Stimulated activated CD8-positive, alpha-beta memory T cell treated with anti-CD3 and anti-CD28 coated beads, Interleukin-4, amount 100 ng/mL, for 48 hours (primary cell): Measurements from ENCODE around the gene PPP2R5E.
"Not testable (repeated sequence)": the region's sequence is repeated elsewhere in the genome, so short reads cannot be mapped to it uniquely, and the experiment has no call there.

Source experiments
- DNase-seq: peaks from one replicate; pipeline ENCODE4 v3.0.0-alpha.2; 2020

Gene PPP2R5E

DNA sequence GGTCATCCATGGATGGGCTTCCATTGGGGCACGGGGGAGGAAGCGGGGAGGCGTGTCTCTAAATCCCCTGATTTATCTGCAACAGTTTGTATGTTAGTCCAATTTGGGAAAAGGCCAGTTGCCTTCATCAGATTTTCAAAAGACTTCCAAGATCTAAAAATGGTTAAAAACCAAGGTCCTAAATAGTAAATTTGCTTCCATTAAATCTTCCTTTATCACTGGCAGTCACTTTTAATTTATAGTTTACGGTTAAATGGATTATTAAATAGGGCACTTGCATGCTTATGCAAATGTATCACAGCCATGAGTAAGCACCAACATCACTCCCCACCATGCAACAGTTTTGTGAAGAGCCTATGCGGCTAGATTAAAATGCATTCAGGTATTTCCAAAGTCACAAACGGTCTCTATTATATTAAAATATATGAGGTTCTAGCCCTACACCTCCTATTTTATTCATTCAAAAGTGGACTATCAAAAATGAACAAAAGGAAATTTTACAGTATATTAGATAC lies 116.3 kb downstream of the PPP2R5E start:
- DNase-seq: no peak

DNA sequence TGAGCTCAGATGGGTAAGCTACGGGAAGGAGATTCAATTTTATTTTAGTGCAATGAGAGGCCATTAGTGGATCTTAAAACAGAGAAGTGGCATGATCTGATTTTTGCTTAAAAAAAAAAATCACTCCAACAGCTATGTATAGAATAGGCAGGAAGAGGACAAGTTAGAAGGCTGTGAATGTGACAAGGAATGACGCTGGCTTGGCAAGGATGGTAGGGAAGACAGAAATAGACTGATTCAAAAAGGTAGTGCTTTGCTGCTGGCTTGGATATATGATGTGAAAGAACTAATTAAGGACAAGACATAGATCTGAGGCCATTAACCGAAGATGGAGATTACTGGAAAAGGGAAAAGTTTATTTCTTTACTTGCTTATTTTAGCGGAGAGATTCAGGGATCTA lies 119.3 kb downstream of the PPP2R5E start:
- no peak for DNase-seq

DNA sequence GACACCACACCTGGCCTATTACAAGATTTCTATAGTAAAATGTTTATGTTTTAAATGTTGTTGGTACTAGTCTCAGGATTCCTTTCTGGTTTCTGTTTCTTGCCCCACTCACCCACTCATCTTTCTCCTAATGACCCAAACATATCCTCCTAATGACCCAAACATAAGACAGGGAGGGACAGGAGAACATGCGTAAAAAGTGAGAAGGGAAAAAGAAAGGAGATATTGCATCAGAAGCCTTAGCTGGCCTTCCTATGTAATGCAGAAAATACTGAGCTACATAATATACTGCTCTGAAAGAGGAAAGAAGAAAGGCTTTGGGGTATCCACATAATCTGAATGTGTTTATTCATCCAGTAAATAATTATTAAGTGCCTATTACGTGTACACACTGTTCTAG lies 119.8 kb downstream of the PPP2R5E start:
- DNase-seq: no peak

DNA sequence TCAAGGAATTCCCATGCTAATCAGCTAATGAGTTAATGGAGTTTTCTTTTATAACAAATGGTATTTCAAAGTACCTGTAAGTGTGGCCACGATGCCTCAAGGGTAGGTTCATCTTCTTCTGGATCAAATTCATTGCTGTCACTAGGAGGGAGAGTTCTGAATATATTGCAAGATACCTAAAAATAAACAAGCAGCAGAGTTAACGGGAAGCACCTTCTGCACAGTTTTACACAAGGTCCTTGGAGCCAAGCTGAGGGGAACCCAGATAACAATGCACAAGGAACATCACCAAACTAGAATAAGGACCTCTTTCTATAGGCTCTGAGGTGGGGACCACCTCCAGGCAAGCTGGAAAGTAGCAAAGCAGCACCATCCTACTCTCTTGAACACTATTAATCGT lies 121.3 kb downstream of the PPP2R5E start:
- no peak for DNase-seq

DNA sequence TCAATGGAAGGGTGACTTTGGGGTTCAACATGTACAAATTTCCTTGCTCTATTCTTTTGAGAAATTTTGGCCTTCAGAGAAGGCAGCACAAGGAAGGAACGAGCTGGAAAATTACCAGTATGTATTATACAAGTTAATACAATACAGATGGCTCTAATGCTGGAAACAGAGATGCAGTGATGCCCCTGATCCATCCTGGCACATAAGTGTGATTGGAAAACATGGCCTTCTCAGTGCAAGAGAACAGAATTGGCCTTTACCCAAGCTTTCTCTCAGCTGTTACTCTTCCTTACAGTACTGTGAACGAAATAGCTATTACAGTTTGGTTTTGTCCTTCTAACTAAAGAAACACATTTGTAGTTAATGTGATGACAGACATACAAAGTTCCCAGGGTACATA lies 122.0 kb downstream of the PPP2R5E start:
- DNase-seq: no peak

DNA sequence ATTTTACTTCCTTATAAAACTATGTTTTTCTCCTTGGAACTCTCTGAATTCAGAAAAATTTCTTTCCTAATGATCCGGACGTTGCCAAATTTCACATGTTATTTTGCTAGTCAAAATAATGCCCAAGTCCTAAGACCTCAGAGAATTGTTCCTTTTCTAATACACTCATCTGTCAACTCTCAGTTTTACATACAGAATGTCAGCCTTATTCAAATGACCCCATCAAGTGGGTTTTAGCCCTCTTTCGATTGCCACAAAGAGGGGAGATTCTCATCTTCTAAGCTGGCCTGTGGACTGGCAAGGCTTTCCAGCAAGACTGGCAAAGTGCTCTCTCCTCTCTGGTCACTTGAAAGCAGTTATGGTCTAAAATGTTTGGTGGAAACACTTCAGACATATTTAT lies 125.2 kb downstream of the PPP2R5E start:
- no peak for DNase-seq

DNA sequence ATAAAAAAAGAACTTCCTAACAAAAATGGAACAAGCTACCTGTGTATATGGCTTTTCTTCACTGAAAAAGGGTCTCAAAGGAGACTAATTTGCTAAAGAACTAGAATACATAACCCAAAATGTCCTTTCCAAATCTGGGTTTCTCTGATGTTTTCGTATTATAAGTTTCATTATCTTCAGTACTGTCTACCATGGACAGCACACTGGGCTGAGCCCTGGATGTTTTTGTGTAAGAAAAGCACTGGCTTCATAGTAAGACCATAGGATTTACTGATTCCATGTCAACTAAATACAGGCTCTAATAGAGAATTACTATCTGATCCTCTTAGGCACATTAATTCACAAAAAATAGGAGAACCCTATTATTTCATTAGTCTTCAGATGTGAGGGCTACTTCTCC lies 130.2 kb downstream of the PPP2R5E start:
- no peak for DNase-seq

DNA sequence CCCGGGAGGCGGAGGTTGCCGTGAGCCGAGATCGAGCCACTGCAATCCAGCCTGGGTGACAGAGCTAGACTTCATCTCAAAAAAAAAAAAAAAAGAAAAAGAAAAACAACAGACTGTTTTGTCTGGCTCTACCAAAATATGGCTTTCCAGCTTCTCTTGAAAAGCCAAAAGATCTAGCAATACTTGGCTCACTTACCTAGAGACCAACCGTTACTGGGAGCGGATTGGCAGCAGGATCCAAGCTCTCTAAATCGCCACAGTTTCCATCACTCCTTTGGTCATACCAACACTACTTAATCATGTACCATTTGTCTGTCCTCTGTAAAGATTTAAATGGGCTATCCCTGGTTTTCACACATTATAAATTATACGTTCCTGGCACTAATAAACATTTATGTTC lies 136.8 kb downstream of the PPP2R5E start:
- no peak for DNase-seq

DNA sequence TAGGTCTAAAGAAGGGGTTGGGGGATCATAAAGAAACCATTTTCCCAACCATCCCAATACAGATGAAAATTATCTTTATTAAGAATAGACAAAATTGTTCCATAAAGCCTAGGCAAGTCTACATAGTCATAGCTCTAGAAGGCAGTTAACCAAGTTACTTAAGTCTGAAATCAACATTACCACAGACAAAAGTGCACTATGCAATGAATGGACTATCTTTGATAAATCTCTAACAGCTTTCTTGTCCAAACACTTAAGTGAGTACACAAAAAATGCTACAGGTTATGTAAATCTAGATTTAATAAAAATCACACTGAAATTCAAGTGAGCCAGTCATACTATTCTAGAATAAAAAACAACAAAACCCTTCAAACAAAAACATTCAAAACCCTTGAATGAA lies 137.5 kb downstream of the PPP2R5E start:
- DNase-seq: no peak

DNA sequence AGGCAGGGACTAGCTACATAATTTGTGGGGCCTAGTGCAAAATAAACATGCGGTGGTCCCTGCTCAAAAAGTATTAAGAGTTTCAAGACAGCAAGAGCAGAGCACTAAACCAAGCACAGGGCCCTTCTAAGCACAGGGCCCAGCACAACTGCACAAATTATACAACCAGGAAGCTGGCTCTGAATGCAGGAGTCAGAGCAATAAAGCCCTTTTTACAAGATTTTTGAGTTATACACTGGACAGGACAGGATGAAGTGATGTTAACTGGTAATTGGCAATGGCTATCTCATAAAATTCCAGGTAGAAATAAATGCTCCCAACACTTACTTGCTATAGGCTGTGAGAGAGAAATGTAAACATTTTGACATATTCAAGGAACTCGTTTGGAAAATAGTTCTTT lies 138.3 kb downstream of the PPP2R5E start:
- no peak for DNase-seq

DNA sequence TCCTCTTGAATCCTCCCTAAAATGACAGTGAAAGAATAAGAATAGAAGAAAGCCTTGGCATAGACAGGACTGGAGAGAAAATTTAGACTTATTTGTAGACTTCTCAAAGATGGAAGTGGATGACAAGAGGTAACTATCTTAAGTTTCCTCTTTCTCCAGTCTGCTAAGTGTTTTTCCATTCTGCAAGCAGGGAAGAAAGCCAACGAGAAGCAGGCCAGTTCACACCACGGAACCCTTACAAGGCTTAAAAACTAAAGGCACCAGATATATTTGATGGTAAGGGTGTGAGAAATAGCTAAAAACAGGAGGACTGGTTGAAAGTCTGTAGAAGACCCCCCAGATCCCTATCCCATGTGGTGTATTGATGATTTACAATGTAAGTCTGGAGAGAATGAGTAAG lies 141.5 kb downstream of the PPP2R5E start:
- DNase-seq: no peak

DNA sequence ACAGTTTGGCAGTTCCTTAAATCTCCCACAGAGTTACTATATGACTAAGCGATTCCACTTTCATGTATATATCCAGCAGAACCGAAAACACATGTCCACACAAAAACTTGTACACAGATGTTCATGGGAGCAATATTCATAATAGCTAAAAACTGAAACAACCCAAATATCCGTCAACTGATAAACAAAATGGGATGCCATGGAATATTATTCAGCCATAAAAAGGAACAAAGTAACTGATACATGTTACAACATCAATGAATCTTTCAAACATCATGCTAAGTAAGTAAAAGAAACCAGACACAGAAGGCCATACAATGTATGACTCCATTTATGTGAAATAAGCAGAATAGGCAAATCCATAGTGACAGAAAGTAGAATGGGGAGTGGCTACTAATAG lies 144.2 kb downstream of the PPP2R5E start:
- no peak for DNase-seq

DNA sequence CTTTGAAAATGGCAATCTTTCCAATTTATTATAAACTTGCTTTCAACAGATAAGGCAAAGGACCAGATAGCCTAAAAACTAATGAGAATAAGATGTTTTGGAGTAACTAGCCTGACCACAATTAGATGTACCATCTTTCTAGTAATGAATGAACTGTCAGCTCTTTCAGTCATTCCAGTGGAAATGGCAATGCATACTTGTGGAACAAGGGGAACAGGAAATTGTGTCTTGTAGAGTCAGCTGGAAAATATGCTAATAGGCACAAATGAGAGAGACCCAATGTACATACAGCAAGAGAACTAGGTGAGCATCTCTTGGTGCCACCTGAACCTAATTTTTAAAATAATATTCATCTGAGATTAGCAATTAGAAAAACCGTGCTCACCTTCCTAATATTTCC lies 148.3 kb downstream of the PPP2R5E start:
- no peak for DNase-seq

DNA sequence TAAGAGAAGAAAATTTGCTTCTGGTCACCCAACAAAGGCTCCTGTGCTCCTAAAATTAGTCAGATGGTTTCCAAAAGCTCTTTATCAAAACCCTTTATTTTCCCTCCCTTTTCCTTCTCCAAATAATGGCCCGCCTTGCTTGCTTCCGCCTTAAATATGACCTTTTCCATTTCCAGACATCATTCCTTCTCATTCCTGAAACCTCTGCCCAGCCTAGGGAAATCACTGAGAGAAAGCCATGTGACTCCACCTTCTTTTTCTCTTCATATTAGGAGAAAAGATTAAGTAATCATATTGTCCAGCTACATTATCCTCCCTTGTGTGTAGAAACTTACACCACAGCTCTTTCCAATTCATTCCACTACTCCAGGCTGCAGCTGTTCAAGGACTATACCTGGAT lies 148.7 kb downstream of the PPP2R5E start:
- no peak for DNase-seq

DNA sequence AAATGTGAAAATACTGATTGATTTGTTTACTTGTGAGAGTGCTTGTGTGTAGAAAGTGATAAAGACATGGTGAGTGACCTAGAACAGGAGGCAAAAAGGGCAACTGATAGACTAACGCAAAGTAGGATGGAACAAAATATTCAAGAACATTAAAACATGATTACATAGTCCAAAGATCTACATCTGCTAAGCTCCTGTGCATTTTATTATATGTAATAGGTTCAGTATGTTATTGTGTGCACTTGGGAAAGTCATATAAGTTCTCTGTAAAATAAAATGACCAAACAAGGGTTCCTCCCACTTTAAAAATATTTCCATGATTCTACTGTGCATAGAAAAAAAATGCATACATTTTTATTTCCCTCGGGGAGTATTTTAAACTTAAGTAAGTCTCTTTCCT lies 150.2 kb downstream of the PPP2R5E start:
- DNase-seq: no peak

DNA sequence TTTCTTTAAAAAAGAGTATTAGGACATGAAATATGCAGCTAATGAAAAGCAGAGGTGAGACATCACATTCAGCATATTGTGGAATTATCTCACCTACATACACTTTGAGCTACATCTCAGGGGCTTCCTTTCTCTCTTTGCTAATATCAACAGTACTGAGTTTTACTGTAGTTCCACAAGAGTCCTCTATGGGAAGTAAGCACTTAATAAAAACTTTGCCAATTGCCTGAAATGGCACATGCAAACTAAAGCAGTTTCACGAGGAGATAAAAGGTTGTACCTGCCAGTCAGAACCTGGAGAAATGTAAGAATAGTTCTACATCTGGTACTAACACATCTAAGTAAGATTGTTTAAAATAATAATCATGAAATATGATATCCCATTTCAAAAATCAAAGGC lies 150.9 kb downstream of the PPP2R5E start:
- DNase-seq: no peak

DNA sequence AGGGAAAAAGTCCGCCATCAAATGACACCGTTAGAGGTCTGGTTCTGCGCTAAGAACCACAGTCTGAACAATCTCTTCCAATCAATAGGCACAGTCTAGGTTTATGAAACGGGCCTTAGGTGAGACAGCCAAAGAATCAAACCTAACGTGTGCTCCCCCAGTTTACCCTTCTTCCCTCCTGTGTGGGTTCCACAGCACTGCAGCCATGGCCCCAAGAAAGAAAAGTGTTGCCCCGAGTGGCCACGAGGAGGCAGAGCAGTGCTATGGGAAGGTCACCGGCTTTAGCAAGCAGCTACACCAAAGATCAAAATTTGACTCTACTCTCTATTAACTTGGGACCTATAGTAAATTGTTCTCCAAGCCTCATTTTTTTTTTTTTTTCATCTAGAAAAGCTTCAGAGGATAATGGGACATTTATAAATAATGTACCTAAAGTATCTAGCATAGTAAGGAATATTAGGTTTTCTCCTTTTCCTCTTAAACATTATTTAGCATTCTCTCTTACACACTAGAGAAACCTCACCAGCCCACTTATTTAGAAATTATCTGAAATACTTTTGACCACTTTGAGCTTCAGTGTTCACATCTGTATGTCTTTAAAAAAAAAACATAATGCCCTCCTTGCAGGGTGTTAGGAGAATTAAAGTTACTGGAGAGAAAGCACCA lies 154.3 kb downstream of the PPP2R5E start:
- DNase-seq: peak; percentile 72

DNA sequence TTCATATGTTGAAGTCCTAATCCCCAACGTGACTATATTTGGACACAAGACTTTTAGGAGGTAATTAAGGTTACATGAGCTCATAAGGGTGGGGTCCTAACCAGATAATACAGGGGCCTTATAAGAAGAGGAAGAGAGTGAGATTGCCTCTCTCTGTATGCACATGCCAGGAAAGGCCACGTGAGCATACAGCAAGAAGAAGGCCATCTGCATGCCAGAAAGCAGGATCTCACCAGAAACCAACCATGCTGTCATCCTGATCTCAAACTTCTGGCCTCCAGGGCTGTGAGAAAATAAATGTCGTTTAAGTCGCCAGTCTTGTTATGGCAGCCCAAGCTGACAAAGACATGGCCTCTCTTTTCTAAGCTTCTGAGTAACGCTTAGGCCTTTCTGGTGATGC lies 155.5 kb downstream of the PPP2R5E start:
- no peak for DNase-seq

DNA sequence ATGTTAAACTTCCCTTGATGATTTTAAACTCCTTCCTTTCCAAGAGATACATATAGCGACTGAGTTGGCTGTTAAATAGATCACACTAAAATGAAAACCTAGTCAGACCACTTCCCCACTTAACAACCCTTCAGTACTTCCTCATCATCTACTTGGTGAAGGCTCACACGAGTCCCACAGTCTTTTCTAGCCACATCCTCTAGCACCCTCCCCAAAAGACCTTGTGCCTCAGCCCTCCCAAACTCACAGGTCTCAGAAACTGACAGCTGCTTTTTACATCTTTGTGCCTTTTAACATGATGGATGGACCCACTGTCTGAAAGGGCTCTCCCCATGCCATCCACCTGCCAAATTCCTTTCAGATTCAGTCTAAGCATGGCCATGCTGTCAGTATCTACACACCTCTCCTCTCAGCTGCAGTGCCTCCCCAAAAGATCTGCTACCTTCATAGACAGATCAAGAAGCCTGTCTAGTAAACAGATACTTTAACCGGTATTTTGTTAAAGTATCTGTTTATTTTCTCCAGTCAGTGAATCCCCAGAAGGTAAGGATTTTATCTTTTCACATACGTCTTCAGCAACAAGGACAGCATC lies 159.3 kb downstream of the PPP2R5E start:
- no peak for DNase-seq

DNA sequence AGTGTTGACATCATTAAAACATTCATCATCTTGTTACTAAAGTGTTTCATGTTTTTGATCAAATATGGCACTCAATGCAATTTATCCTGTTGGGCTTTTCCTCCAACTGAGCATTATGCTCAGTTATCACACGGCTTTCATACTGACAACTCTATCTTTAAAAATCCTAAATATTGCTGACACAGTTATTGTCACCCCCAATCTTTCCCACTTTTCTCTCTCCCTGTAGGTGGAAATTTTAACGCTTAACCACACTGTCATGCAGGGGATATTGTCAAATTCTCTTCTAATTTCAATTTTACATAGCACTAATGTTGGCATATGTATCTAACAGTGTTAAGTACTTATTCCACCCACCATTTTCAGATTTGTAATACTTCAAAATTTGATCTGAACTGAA lies 164.7 kb downstream of the PPP2R5E start:
- DNase-seq: no peak

DNA sequence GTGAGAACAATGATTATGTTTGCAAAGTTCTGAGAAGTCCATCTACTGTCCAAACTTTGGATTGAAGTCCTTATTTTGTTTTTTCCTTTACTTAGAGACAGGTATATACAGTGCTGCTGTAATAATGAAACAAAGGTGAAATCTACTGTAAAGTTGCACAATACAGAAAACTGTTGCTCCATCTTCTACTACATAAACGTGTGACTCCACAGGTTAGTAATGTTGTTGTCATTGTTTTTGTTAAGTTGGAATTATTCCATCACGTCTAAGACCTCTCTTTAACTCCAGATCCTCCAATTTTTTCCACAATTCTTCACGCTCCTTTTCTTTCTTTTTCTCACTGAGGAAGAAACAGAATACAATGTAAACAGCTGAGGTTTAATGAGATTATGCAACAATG lies 167.4 kb downstream of the PPP2R5E start:
- no peak for DNase-seq

DNA sequence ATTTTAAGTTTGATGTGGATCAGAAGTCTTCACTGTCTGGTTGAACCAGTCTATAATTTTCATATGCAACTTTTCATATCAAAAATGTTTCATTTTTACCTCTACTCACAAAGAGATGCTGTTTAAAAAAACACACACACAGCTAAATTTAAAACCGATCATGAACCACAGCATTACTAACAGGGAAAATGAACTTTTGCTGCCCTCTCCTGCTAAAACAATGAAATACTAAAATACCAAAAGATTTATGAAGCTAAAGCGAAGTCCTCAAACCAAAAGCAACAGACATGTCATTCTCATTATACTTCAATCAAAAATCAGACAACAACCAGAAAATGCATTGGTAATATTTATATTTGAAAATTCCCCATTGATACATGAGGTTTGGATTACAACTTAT lies 171.6 kb downstream of the PPP2R5E start:
- not testable (repeated sequence) for DNase-seq

DNA sequence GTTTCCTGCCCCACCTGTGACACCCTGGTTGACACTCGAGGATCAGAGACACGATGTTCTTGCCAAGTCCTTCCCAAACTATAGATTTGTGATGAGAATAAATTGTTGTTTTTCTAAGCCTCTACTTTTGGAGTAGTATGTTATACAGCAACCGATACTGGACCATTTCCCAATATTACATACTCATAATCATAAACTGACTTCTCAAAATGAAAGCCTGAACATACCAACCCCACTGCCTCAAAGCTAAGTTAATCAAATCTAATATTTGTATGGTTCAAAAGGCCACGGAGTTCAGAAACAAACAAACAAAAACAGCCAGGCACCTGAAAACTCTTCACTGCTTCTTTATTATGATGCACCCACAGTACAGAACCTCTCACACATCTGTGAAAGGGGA lies 172.1 kb downstream of the PPP2R5E start:
- no peak for DNase-seq

DNA sequence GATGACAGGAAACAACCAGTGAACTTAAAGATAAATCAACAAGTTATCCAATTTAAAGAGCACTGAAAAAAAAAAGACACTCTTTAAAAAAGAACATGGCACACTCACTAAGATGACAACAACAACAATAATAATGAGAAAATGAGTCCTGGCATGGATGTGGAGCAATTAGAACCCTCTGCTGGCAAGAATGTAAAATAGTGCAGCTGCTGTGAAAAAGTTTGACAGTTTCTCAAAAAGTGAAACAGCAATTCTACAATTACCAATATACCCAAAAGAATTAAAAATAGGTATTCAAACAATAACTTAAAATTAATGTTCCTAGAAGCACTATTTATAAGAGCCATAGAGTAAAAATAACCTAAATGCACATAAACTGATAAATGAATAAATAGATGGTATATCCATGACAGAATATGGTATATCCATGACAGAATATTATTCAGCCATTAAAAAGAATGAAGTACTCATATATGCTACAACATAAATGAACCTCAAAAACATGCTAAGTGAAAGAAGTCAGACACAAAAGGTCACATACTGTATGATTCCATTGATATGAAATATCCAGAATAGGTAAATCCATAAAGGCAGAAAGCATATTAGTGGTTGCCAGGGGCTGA lies 175.3 kb downstream of the PPP2R5E start:
- DNase-seq: no peak

DNA sequence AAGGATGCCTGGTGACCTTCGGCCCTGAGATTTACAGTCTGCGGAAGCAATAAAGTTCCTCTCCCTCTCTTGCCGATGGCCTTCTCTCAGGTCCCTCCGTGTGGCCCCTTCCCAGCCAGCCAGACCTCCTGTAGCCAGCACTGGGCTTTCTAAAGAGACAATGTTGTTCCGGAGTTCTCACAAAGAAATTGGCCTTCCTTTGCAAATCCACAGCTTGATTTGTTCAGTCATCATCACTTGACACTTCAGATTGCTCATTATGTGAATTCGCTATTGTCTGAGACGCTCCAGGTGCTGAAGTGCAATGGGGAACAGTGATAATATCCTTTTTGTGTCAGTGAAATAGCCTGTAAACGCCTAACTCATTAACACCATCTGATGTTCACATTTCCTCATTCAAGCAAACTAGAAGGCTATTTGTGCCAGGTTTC lies 180.8 kb downstream of the PPP2R5E start:
- DNase-seq: no peak
